ENCODE measurements around the gene ZNF84. TPM values are rescaled to one million over a fixed set of nuclear protein-coding genes. Genes with fewer than 3 reads are reported as not detected.

Gene ZNF84
- total RNA-seq, 1 donor from 2014 or later: 33.2 TPM

GRCh38 chr12:133038118-133038709 lies 905 bp downstream of the ZNF84 start:
- no peak for DNase-seq (ENCODE audit: low spot score)
- TF ChIP-seq CTCF (IDR thresholded peaks at IDR 0.05): no peak
- Mint-ChIP-seq H3K9me3 (ENCODE audit: low read depth) (peaks cover 49% of the 10 kb centered on the region), H3K4me1 (ENCODE audit: low read depth) (peaks cover 12% of the 10 kb centered on the region), H3K36me3 (ENCODE audit: low read depth) (peaks cover 40% of the 10 kb centered on the region), H3K4me3 (ENCODE audit: unreplicated experiment) (peak overlapping the region; percentile 85), H3K27me3 (ENCODE audit: low read depth) (peaks cover 1% of the 10 kb centered on the region), H3K27ac (ENCODE audit: unreplicated experiment) (peak overlapping the region; percentile 97)

GRCh38 chr12:133046698-133047097 lies 9.4 kb downstream of the ZNF84 start:
- Mint-ChIP-seq H3K27me3 (ENCODE audit: low read depth) (no peaks in the 10 kb centered on the region), H3K9me3 (ENCODE audit: low read depth) (peaks cover 73% of the 10 kb centered on the region), H3K36me3 (ENCODE audit: low read depth) (peaks cover 91% of the 10 kb centered on the region), H3K4me3 (ENCODE audit: unreplicated experiment) (no peak overlapping the region), H3K27ac (ENCODE audit: unreplicated experiment) (no peak overlapping the region), H3K4me1 (ENCODE audit: low read depth) (no peaks in the 10 kb centered on the region)
- TF ChIP-seq CTCF (IDR thresholded peaks at IDR 0.05): no peak
- DNase-seq (ENCODE audit: low spot score): no peak

GRCh38 chr12:133057446-133057845 lies 20.1 kb downstream of the ZNF84 start:
- H3K27ac Mint-ChIP-seq (ENCODE audit: unreplicated experiment): no peak overlapping the region
- no peak for DNase-seq (ENCODE audit: low spot score)
- H3K36me3 Mint-ChIP-seq (ENCODE audit: low read depth): peaks cover 72% of the 10 kb centered on the region
- H3K4me3 Mint-ChIP-seq (ENCODE audit: unreplicated experiment): no peak overlapping the region
- H3K27me3 Mint-ChIP-seq (ENCODE audit: low read depth): no peaks in the 10 kb centered on the region
- TF ChIP-seq CTCF (IDR thresholded peaks at IDR 0.05): no peak
- peaks cover 62% of the 10 kb centered on the region for H3K9me3 Mint-ChIP-seq (ENCODE audit: low read depth)
- H3K4me1 Mint-ChIP-seq (ENCODE audit: low read depth): no peaks in the 10 kb centered on the region

GRCh38 chr12:133058203-133059113 lies 21.1 kb downstream of the ZNF84 start:
- Mint-ChIP-seq H3K36me3 (ENCODE audit: low read depth) (peaks cover 71% of the 10 kb centered on the region), H3K27ac (ENCODE audit: unreplicated experiment) (no peak overlapping the region), H3K4me3 (ENCODE audit: unreplicated experiment) (no peak overlapping the region), H3K9me3 (ENCODE audit: low read depth) (peaks cover 63% of the 10 kb centered on the region), H3K4me1 (ENCODE audit: low read depth) (no peaks in the 10 kb centered on the region), H3K27me3 (ENCODE audit: low read depth) (no peaks in the 10 kb centered on the region)
- TF ChIP-seq CTCF (IDR thresholded peaks at IDR 0.05): no peak
- DNase-seq (ENCODE audit: low spot score): no peak

GRCh38 chr12:133061954-133062353 lies 24.6 kb downstream of the ZNF84 start:
- Mint-ChIP-seq H3K4me3 (ENCODE audit: unreplicated experiment) (no peak overlapping the region), H3K27me3 (ENCODE audit: low read depth) (no peaks in the 10 kb centered on the region), H3K36me3 (ENCODE audit: low read depth) (peaks cover 58% of the 10 kb centered on the region), H3K9me3 (ENCODE audit: low read depth) (peaks cover 74% of the 10 kb centered on the region), H3K4me1 (ENCODE audit: low read depth) (no peaks in the 10 kb centered on the region), H3K27ac (ENCODE audit: unreplicated experiment) (no peak overlapping the region)
- no peak for DNase-seq (ENCODE audit: low spot score)
- TF ChIP-seq CTCF (IDR thresholded peaks at IDR 0.05): no peak

All from chondrocyte (in vitro differentiated cells).